A673 (cell line): ENCODE measurements around the gene WASHC2C.
"Not testable (repeated sequence)": the region's sequence is repeated elsewhere in the genome, so short reads cannot be mapped to it uniquely, and the experiment has no call there.

Source experiments
- CTCF ChIP-seq: fragments of 300-800, 200-600 bp; sonication (generic); conservative IDR thresholded peaks from 2 replicates; pipeline ENCODE4 v1.5.1; 2017; ENCODE audit warnings: low read depth, mild to moderate bottlenecking, antibody characterized with exemption, low read length, moderate library complexity, mixed read lengths
- EZH2 ChIP-seq: fragments of 200-600 bp; sonication (generic); IDR thresholded peaks from 2 replicates; pipeline ENCODE4 v1.6.1; 2017; ENCODE audit warnings: borderline replicate concordance, low read depth, mild to moderate bottlenecking, mixed read lengths, antibody characterized with exemption, low read length; ENCODE audit not compliant: poor library complexity, severe bottlenecking

GRCh38 chr10:45804996-45805395, 77.9 kb downstream of the WASHC2C start:
- not testable (repeated sequence) for TF ChIP-seq EZH2, CTCF
